K562 (cell line): ENCODE measurements around the gene IL11. TPM values are rescaled to one million over a fixed set of nuclear protein-coding genes. Genes with fewer than 3 reads are reported as not detected.

Experiments used
- ATAC-seq: fragments of 200-7000 bp; cut with Tn5 transposase; 3 replicates; pipeline ENCODE4 v1.9.1; 2020; ENCODE audit warnings: moderate library complexity
- BruUV-seq: library from RNA; stranded (reverse); fragments of 400-500 nt; replicated peaks from 2 replicates; lab custom pipeline; 2021; lab: Mats Ljungman, UMichigan
- CTCF ChIA-PET: fragments of 300-600 bp; formaldehyde crosslinking; extraction: SDS; loops from one replicate; lab custom pipeline; 2021; ENCODE audit warnings: low intra/inter-chr PET ratio; lab: Yijun Ruan, JAX
- POLR2A ChIA-PET: fragments of 300-600, 350-650 bp; sonication (Branson Sonifier 250); formaldehyde crosslinking; extraction: SDS; loops from one replicate; lab custom pipeline; 2021; ENCODE audit warnings: antibody characterized with exemption, inconsistent platforms; lab: Yijun Ruan, JAX
- DNase-seq, 4 experiments: peaks; one replicate each; pipeline versions ENCODE4 v3.0.0 to v3.0.0-alpha.2; 2011 to 2018; ENCODE audit warnings: low spot score in 3 of 4, mixed read lengths in 3 of 4; ENCODE audit errors: extremely low read depth in 1 of 4
- FAIRE-seq: peaks from 2 replicates; lab custom pipeline; 2011; peaks lifted over from hg19 to GRCh38; lab: Jason Lieb, UNC
- H2AFZ ChIP-seq: 2 replicates; pipeline ENCODE4 v1.6.0; 2011; ENCODE audit warnings: low read depth, low read length, control low read depth, inconsistent platforms
- H3K27ac ChIP-seq: fragments of 200-600 bp; 3 replicates; pipeline ENCODE4 v1.8.0; 2011; ENCODE audit warnings: low read depth, mild to moderate bottlenecking, control low read depth, inconsistent platforms, low read length, moderate library complexity, mixed read lengths; ENCODE audit errors: extremely low read depth
- H3K27me3 ChIP-seq, 2 experiments: fragments of 300-600 bp in 1 of 2; 2 replicates in 1 of 2; 3 replicates in 1 of 2; pipeline versions ENCODE4 v1.6.0 to v1.8.0; 2011; ENCODE audit warnings: inconsistent platforms in 2 of 2, low read length in 2 of 2, mild to moderate bottlenecking in 1 of 2, mixed read lengths in 1 of 2, moderate library complexity in 1 of 2; ENCODE audit not compliant: control insufficient read depth in 2 of 2, insufficient read depth in 2 of 2
- H3K36me3 ChIP-seq: fragments of 300-600 bp; 3 replicates; pipeline ENCODE4 v1.8.0; 2011; ENCODE audit warnings: mild to moderate bottlenecking, low read length, inconsistent platforms; ENCODE audit not compliant: control insufficient read depth, insufficient read depth
- H3K4me1 ChIP-seq, 2 experiments: fragments of 200-600 bp in 1 of 2; replicated peaks in 1 of 2; 2 replicates in 1 of 2; 3 replicates in 1 of 2; pipeline versions ENCODE4 v1.5.1 to v1.8.0; 2011; ENCODE audit warnings: inconsistent platforms in 2 of 2, low read length in 2 of 2, mild to moderate bottlenecking in 1 of 2, mixed read lengths in 1 of 2, moderate library complexity in 1 of 2; ENCODE audit not compliant: control insufficient read depth in 2 of 2, insufficient read depth in 2 of 2
- H3K4me2 ChIP-seq: 2 replicates; pipeline ENCODE4 v1.6.1; 2011; ENCODE audit warnings: low read length, control low read depth, inconsistent platforms, mixed read lengths; ENCODE audit not compliant: insufficient read depth
- H3K4me3 ChIP-seq: fragments of 200-600 bp; sonication (generic), shearing (Covaris generic); 2 replicates; pipeline ENCODE4 v1.5.1; 2016; ENCODE audit warnings: control low read depth, inconsistent platforms
- H3K79me2 ChIP-seq: fragments of 200-600 bp; 3 replicates; pipeline ENCODE4 v1.8.0; 2011; ENCODE audit warnings: low read length, inconsistent platforms; ENCODE audit not compliant: control insufficient read depth, insufficient read depth
- H3K9ac ChIP-seq, 2 experiments: 2 replicates each; pipeline versions ENCODE4 v1.6.0 to v1.6.1; 2011; ENCODE audit warnings: low read depth in 2 of 2, low read length in 2 of 2, control low read depth in 1 of 2, inconsistent platforms in 1 of 2, mild to moderate bottlenecking in 1 of 2, mixed read lengths in 1 of 2; ENCODE audit not compliant: insufficient read depth in 1 of 2
- H3K9me1 ChIP-seq: one replicate; pipeline ENCODE4 v1.6.0; 2011; ENCODE audit warnings: inconsistent platforms, mild to moderate bottlenecking, low read length, moderate library complexity; ENCODE audit not compliant: control insufficient read depth, insufficient read depth
- H3K9me3 ChIP-seq: replicated peaks from 2 replicates; pipeline ENCODE4 v1.5.1; 2011; ENCODE audit warnings: low read depth, low read length, inconsistent platforms; ENCODE audit not compliant: control insufficient read depth, insufficient read depth
- H4K20me1 ChIP-seq: replicated peaks from 2 replicates; pipeline ENCODE4 v1.6.1; 2011; ENCODE audit warnings: low read length, inconsistent platforms, mixed read lengths; ENCODE audit not compliant: control insufficient read depth, insufficient read depth
- NFIC ChIP-seq: fragments of 450-650 bp; IDR thresholded peaks from 2 replicates; pipeline ENCODE4 v1.6.1; 2017; ENCODE audit warnings: mild to moderate bottlenecking, inconsistent platforms
- PTTG1 ChIP-seq: fragments of 450-650 bp; IDR thresholded peaks from 2 replicates; pipeline ENCODE4 v1.6.1; 2016; ENCODE audit warnings: low read depth, mild to moderate bottlenecking, missing genetic modification characterization, missing compliant biosample characterization
- SIN3B ChIP-seq: fragments of 450-650 bp; IDR thresholded peaks from 2 replicates; pipeline ENCODE4 v1.6.1; 2017; ENCODE audit warnings: low read depth, mild to moderate bottlenecking, moderate library complexity
- ZNF121 ChIP-seq: sonication (generic); formaldehyde crosslinking; conservative IDR thresholded peaks from 2 replicates; pipeline ENCODE4 v1.8.0; 2022; ENCODE audit warnings: missing genetic modification reagents
- WGBS: fragments of 100-300 bp; shearing (Covaris generic); methylation state at CpG from one replicate; pipeline ENCODE4 v1.1.6; 2016; ENCODE audit warnings: low coverage, mixed read lengths; ENCODE audit not compliant: insufficient coverage; ENCODE audit errors: missing lambda C conversion rate; 5-methylcytosine and 5-hydroxymethylcytosine counted together
- in situ Hi-C: fragments of 300-500 bp; cut with MboI; formaldehyde crosslinking; loops from 4 replicates; pipeline ENCODE4 v1.15.0; 2018; ENCODE audit warnings: inconsistent platforms, mixed read lengths
- intact Hi-C: fragments of 100-400 bp; cut with micrococcal nuclease; formaldehyde crosslinking; loops from 2 replicates; pipeline ENCODE4 v1.14.2; 2022
- polyA plus RNA-seq, 8 experiments: library from polyadenylated mRNA; depleted of rRNA in 4 of 8; stranded (reverse) in 5 of 8; unstranded in 3 of 8; fragments of >200 nt; fragmentation: Nextera tagmentation in 2 of 8; fragmentation: Illumina TruSeq in 1 of 8; extraction: Ambion mirVana in 2 of 8; extraction: Trizol in 1 of 8; gene quantifications; 2 replicates each; pipeline versions ENCODE4 v1.2.1 to v1.2.3, GENCODE V29; 2011 to 2014; ENCODE audit warnings: inconsistent platforms in 1 of 8, missing spikeins in 1 of 8
- total RNA-seq, 7 experiments: library from RNA; depleted of rRNA in 6 of 7; stranded (reverse); fragments of >200 nt in 6 of 7; fragmentation: Illumina TruSeq in 2 of 7; extraction: Trizol in 2 of 7; gene quantifications; 2 replicates each; pipeline versions ENCODE4 v1.2.1 to v1.2.3, GENCODE V29; 2011 to 2021; ENCODE audit warnings: low replicate concordance in 1 of 7
- TF ChIP-seq, protein P1 (sequence below): sonication (generic); formaldehyde crosslinking; IDR thresholded peaks from 2 replicates; pipeline ENCODE4 v1.8.1; 2023; ENCODE audit warnings: missing genetic modification reagents, mild to moderate bottlenecking, borderline replicate concordance
- TF ChIP-seq, protein P2 (sequence below): fragments of 250-450 bp; sonication (Bioruptor Pico); IDR thresholded peaks from 2 replicates; pipeline ENCODE4 v1.9.0; 2021; ENCODE audit warnings: mild to moderate bottlenecking

The IL11 gene
- total and polyA plus RNA-seq, 9 of the 15 experiments (the other 6 are each of a cell fraction or from before 2014, with no cell fraction given): 0.04 to 0.42 (median 0.06) TPM; not detected in 6

DNA sequence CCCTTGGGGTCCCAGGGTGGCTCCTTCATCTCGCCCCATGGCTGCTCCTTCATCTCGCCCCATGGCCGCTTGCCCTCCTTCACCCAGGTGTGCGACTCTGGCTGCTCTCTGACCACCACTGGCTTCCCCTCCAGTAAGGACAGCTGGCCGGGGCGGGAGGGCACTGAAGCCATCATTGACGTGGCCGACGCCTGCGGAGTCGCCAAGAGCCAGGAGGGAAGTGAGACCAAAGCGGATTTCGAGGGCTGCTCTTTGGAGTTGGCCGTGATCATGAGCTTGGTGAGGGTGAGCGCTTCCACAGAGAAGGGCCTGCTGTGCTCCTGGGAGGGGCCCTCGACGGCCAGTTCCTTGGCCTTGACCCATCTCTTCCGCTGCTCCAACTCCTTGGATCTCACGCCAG lies 11.8 kb downstream of the IL11 start (continued):
- TF ChIP-seq ZNF121: no peak
- TF ChIP-seq, protein P1, sequence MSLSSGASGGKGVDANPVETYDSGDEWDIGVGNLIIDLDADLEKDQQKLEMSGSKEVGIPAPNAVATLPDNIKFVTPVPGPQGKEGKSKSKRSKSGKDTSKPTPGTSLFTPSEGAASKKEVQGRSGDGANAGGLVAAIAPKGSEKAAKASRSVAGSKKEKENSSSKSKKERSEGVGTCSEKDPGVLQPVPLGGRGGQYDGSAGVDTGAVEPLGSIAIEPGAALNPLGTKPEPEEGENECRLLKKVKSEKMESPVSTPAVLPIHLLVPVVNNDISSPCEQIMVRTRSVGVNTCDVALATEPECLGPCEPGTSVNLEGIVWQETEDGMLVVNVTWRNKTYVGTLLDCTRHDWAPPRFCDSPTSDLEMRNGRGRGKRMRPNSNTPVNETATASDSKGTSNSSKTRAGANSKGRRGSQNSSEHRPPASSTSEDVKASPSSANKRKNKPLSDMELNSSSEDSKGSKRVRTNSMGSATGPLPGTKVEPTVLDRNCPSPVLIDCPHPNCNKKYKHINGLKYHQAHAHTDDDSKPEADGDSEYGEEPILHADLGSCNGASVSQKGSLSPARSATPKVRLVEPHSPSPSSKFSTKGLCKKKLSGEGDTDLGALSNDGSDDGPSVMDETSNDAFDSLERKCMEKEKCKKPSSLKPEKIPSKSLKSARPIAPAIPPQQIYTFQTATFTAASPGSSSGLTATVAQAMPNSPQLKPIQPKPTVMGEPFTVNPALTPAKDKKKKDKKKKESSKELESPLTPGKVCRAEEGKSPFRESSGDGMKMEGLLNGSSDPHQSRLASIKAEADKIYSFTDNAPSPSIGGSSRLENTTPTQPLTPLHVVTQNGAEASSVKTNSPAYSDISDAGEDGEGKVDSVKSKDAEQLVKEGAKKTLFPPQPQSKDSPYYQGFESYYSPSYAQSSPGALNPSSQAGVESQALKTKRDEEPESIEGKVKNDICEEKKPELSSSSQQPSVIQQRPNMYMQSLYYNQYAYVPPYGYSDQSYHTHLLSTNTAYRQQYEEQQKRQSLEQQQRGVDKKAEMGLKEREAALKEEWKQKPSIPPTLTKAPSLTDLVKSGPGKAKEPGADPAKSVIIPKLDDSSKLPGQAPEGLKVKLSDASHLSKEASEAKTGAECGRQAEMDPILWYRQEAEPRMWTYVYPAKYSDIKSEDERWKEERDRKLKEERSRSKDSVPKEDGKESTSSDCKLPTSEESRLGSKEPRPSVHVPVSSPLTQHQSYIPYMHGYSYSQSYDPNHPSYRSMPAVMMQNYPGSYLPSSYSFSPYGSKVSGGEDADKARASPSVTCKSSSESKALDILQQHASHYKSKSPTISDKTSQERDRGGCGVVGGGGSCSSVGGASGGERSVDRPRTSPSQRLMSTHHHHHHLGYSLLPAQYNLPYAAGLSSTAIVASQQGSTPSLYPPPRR: no peak
- no peak for TF ChIP-seq SIN3B

DNA sequence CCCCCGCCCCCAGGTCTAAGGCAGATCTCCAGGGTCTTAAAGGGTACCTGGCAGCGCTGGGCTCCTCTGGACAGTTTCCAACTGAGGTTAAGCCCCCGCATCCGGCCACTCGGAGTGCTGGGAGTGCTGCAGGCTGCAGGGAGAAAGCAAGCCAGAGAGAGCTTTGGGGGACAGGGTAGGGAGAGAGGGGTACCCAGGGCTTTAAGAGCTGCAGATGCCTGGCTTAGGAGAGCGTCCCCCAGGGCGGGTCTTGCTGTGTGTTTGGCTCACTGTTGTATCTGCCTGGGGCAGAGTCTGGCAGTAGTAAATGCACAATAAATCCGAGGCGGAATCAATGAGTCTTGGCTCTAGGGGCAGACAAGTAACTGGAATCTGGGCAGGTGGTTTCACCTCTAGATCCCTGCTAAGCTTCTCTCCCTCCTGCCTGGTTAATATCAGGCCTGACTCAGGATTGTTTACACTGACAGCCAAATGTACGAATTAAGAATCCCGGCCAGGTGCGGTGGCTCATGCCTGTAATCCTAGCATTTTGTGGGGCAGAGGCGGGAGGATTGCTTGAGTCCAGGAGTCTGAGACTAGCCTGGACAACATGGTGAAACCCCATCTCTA lies 14.9 kb downstream of the IL11 start:
- Histone ChIP-seq H3K4me3 (no peak overlapping the region), H3K9me3 (no peaks in the 10 kb centered on the region), H3K79me2 (no peaks in the 10 kb centered on the region), H4K20me1 (peaks cover 6% of the 10 kb centered on the region; the same call in 1 of the 2 replicates), H3K27me3 (peaks cover 9 to 21% of the 10 kb centered on the region in 2 experiments; a peak in 4 of 5 replicates), H3K27ac (no peak overlapping the region), H3K36me3 (no peaks in the 10 kb centered on the region), H2AFZ (no peak overlapping the region), H3K9ac (no peak overlapping the region), H3K4me1 (peaks cover 4 to 54% of the 10 kb centered on the region in 2 experiments; a peak in 4 of 5 replicates), H3K4me2 (no peak overlapping the region), H3K9me1 (no peaks in the 10 kb centered on the region)
- ChIA-PET POLR2A (interaction anchor here (0.6 kb wide), 1 partner anchor 11 kb away, joined by 4 read pairs; no protein-coding TSS in a partner anchor), CTCF (no interaction called here)
- no peak for TF ChIP-seq PTTG1 (tag)
- TF ChIP-seq NFIC: peak; percentile 67
- TF ChIP-seq, protein P2, sequence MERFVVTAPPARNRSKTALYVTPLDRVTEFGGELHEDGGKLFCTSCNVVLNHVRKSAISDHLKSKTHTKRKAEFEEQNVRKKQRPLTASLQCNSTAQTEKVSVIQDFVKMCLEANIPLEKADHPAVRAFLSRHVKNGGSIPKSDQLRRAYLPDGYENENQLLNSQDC (CRISPR knock-in tag): no peak
- in situ Hi-C loops (no loop called here), intact Hi-C loops (no loop called here)
- FAIRE-seq (peak; percentile 65), DNase-seq (no peak), ATAC-seq (no peak)
- BruUV-seq: no TSS peak
- 25% methylated on average over 9 of the region's 13 CpGs for WGBS
